Measurements from ENCODE around the gene ITPKB.

ITPKB gene

DNA sequence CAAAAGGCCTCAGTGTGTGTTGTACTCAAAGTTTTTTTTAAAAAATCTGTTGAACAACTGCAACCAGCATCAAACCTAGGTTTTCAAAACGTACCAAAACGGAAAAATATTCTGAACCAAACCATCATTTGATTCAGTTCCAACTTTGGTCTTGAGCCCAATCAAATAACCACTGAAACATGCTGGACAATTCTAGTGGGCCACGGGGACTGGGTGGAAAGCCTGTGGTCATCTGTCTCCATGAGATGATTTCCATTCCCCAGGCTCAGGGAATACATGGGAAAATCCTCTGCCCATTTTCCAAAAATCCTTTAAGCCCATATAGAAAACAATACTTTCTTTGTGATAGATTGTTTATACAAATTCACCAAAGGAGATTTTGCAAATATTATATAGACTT is 22.5 kb downstream of the ITPKB start:
- TF ChIP-seq CTCF (IDR thresholded peaks at IDR 0.05; ENCODE audit: control insufficient read depth, insufficient read depth, low read depth, low read length, missing control alignments), result no peak
- H3K4me3 ChIP-seq (ENCODE audit: control insufficient read depth, low read depth, low read length), result no peak overlapping the region
- DNase-seq (ENCODE audit: low read depth), result no peak

DNA sequence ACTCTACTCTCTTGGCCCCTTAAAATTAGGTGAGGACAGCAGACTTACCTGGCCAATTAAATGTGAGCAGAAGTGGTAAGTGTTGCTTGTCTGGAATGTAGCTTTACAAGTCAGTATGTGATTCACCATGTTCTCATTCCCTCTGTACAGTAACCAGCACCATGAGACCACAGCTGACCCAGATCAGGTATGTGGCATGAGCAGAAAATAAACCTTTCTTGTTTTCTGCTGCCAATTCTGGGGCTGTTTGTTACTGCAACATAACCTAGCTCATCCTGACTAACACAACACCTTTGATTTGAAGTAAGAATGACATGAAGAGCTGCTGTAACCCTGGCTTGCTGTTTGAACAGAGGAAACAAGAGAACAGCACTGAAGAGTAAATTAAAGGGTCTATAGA is 24.9 kb downstream of the ITPKB start:
- no peak overlapping the region for H3K4me3 ChIP-seq (ENCODE audit: control insufficient read depth, low read depth, low read length)
- no peak for TF ChIP-seq CTCF (IDR thresholded peaks at IDR 0.05; ENCODE audit: control insufficient read depth, insufficient read depth, low read depth, low read length, missing control alignments)

GRCh38 chr1:226712742-226713419 is 26.2 kb downstream of the ITPKB start:
- no peak for DNase-seq (ENCODE audit: low read depth)
- no peak for TF ChIP-seq CTCF (IDR thresholded peaks at IDR 0.05; ENCODE audit: control insufficient read depth, insufficient read depth, low read depth, low read length, missing control alignments)
- no peak overlapping the region for H3K4me3 ChIP-seq (ENCODE audit: control insufficient read depth, low read depth, low read length)

More for the DNA sequence above, 24.9 kb downstream of the ITPKB start:
- no peak for DNase-seq (ENCODE audit: low read depth)

DNA sequence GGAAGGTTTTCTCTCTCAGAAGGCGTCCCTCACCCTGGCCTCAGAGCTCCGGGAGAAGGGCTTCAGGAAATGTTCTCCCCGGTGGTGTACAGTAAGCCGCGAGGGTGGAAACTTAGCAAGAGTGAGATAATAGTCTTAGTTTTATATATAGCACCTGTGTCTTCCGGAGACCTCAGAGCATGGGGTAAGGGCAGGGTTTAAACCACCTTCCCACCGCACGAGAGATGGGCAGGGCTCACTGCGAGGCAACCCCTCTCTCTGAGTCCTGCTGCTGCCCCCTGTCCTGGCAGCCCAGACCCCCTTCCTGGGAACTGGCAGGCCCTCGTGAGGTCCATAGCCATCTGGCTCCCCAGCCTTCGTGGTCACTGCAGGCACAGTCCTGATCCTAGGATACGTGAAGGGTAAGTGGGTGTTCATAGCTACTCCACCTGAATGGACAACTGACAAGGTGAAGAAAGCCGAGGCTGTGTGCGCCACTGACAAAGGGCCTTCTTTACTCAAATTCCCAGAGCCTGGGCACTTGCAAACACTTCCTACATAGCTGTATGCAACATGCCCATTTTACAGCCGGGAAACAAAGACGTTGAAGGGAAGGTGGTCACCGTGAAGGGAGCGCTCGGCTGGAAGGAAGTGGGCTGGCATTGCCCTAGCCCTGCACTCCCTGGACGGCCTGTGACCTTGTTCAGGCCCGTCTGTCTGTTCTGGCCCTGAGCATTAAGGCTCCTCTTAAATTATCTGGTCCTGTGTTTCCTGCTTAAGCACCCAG is 26.9 kb downstream of the ITPKB start:
- no peak for TF ChIP-seq CTCF (IDR thresholded peaks at IDR 0.05; ENCODE audit: control insufficient read depth, insufficient read depth, low read depth, low read length, missing control alignments)
- no peak for DNase-seq (ENCODE audit: low read depth)
- no peak overlapping the region for H3K4me3 ChIP-seq (ENCODE audit: control insufficient read depth, low read depth, low read length)

- no peak for TF ChIP-seq CTCF (IDR thresholded peaks at IDR 0.05; ENCODE audit: control insufficient read depth, insufficient read depth, low read depth, low read length, missing control alignments)
Measured at GRCh38 chr1:226710501-226710900, 28.6 kb downstream of the ITPKB start.

GRCh38 chr1:226709953-226710352 is 29.1 kb downstream of the ITPKB start:
- no peak for TF ChIP-seq CTCF (IDR thresholded peaks at IDR 0.05; ENCODE audit: control insufficient read depth, insufficient read depth, low read depth, low read length, missing control alignments)
- DNase-seq (ENCODE audit: low read depth), result no peak
- H3K4me3 ChIP-seq (ENCODE audit: control insufficient read depth, low read depth, low read length), result no peak overlapping the region

More at GRCh38 chr1:226710501-226710900, 28.6 kb downstream of the ITPKB start:
- H3K4me3 ChIP-seq (ENCODE audit: control insufficient read depth, low read depth, low read length), result no peak overlapping the region
- no peak for DNase-seq (ENCODE audit: low read depth)
